Measurements from ENCODE around the gene LCMT1. TPM values are rescaled to one million over a fixed set of nuclear protein-coding genes. Genes with fewer than 3 reads are reported as not detected.

The LCMT1 gene
- total and polyA plus RNA-seq, 2 of the 13 experiments (the other 11 are each of a cell fraction or from before 2014, with no cell fraction given): 41.2 to 48.7 TPM

- no peaks in the 10 kb centered on the region for H3K27me3 ChIP-seq (ENCODE audit: control insufficient read depth in 1 of 2, insufficient read depth in 2 of 2, low read length in 2 of 2)
- H3K79me2 ChIP-seq (ENCODE audit: insufficient read depth, low read length): no peaks in the 10 kb centered on the region
- no TSS peak for BruUV-seq (replicated peaks)
- in situ Hi-C loops (cut with HindIII; ENCODE audit: extremely low pct_ligation_motif_present, low pct_unique_long_range_greater_than_20kb): no loop called here
- 86% methylated on average over 6 of the region's 6 CpGs for WGBS (ENCODE audit: low lambda C conversion rate)
- ChIA-PET CTCF (ENCODE audit: low intra/inter-chr PET ratio, low total read pairs) (no interaction called here), POLR2A (no interaction called here)
- no peak overlapping the region for H3K27ac ChIP-seq (ENCODE audit: extremely low read length, insufficient read depth, low read length)
- FAIRE-seq (no peak), ATAC-seq (no peak), DNase-seq (ENCODE audit: low spot score) (no peak)
- TF ChIP-seq SMC3 (IDR thresholded peaks at IDR 0.05; ENCODE audit: low read length) (no peak), ARID4A (CRISPR knock-in tag; IDR thresholded peaks at IDR 0.05; ENCODE audit: borderline replicate concordance) (no peak), IKZF4 (CRISPR knock-in tag; IDR thresholded peaks at IDR 0.05; ENCODE audit: borderline replicate concordance, low read depth, not compliant biosample characterization) (no peak), MTF2 (CRISPR knock-in tag; IDR thresholded peaks at IDR 0.05; ENCODE audit: borderline replicate concordance) (no peak), ZNF780A (CRISPR knock-in tag; IDR thresholded peaks at IDR 0.05) (no peak), ATF6 (CRISPR knock-in tag; conservative IDR thresholded peaks at IDR 0.05) (no peak), ERF (CRISPR knock-in tag; IDR thresholded peaks at IDR 0.05) (no peak), ESRRA (CRISPR knock-in tag; IDR thresholded peaks at IDR 0.05; ENCODE audit: low read depth) (no peak), THAP11 (CRISPR knock-in tag; IDR thresholded peaks at IDR 0.05) (no peak), ARHGAP35 (CRISPR knock-in tag; IDR thresholded peaks at IDR 0.05; ENCODE audit: borderline replicate concordance) (no peak)
- no peaks in the 10 kb centered on the region for H4K20me1 ChIP-seq (ENCODE audit: insufficient read depth, low read length)
- H2AFZ ChIP-seq (ENCODE audit: low read length): no peak overlapping the region
- H3K4me2 ChIP-seq (ENCODE audit: low read depth, low read length): no peak overlapping the region
- no peaks in the 10 kb centered on the region for H3K36me3 ChIP-seq (replicated peaks in 1 of 2; ENCODE audit: control insufficient read depth in 1 of 2, insufficient read depth in 2 of 2, low read length in 2 of 2)
- intact Hi-C loops (cut with micrococcal nuclease; ENCODE audit: unreplicated experiment): no loop called here
- H3K9me3 ChIP-seq (ENCODE audit: low read length): no peaks in the 10 kb centered on the region
- H3K4me3 ChIP-seq (replicated peaks in 1 of 3; ENCODE audit: insufficient read depth in 1 of 3, low read depth in 2 of 3, low read length in 3 of 3): no peak overlapping the region
- peaks cover 11% of the 10 kb centered on the region for H3K4me1 ChIP-seq (ENCODE audit: insufficient read depth, low read length)
- no peak overlapping the region for H3K9ac ChIP-seq (ENCODE audit: insufficient read depth, low read depth, low read length)
Measured at GRCh38 chr16:25192096-25192495, 80.6 kb downstream of the LCMT1 start.
